SIG-M5 treated with dmso at 0.1 percent for 504 hours (cell line): ENCODE data around the gene ZNF518A.
A peak's percentile ranks its signal among the peaks of the same experiment; 100 is the strongest.

Experiments
- DNase-seq: peaks from one replicate; lab custom pipeline; 2025; ENCODE audit not compliant: unreplicated experiment; lab: John Stamatoyannopoulos, UW

ZNF518A gene

GRCh38 chr10:96129387-96130325 is at the start of gene ZNF518A:
Gene ZNF518A (plus strand): TSS chr10:96130297. CDS start chr10:96156323, 26,026 bp downstream.
- DNase-seq = peak; percentile 87

GRCh38 chr10:96082153-96082552 is 47.9 kb upstream of the ZNF518A start:
- DNase-seq = no peak

- no peak for DNase-seq
Measured at GRCh38 chr10:96082748-96083147, 47.3 kb upstream of the ZNF518A start.

- DNase-seq = no peak
Measured at GRCh38 chr10:96089116-96089515, 41.0 kb upstream of the ZNF518A start.

- DNase-seq = peak; percentile 83
Measured at GRCh38 chr10:96089670-96090462, 40.2 kb upstream of the ZNF518A start.

GRCh38 chr10:96090463-96090800 is 39.7 kb upstream of the ZNF518A start:
- no peak for DNase-seq

GRCh38 chr10:96092999-96093767 is 36.9 kb upstream of the ZNF518A start:
- no peak for DNase-seq

GRCh38 chr10:96093948-96094347 is 36.1 kb upstream of the ZNF518A start:
- DNase-seq = no peak

GRCh38 chr10:96096958-96097357 is 33.1 kb upstream of the ZNF518A start:
- no peak for DNase-seq

GRCh38 chr10:96097865-96098264 is 32.2 kb upstream of the ZNF518A start:
- no peak for DNase-seq

GRCh38 chr10:96107623-96108038 is 22.5 kb upstream of the ZNF518A start:
- no peak for DNase-seq

- DNase-seq = no peak
Measured at GRCh38 chr10:96112531-96112930, 17.6 kb upstream of the ZNF518A start.

GRCh38 chr10:96118604-96119450 is 11.3 kb upstream of the ZNF518A start:
- DNase-seq = no peak

GRCh38 chr10:96122824-96123223 is 7.3 kb upstream of the ZNF518A start:
- no peak for DNase-seq

- DNase-seq = peak; percentile 83
Measured at GRCh38 chr10:96124230-96125141, 5.6 kb upstream of the ZNF518A start.

GRCh38 chr10:96125142-96125515 is 5.0 kb upstream of the ZNF518A start:
- DNase-seq = peak; percentile 42

GRCh38 chr10:96130326-96130995 is 364 bp downstream of the ZNF518A start:
- peak; percentile 83 for DNase-seq

- DNase-seq = no peak
Measured at GRCh38 chr10:96131621-96132020, 1.5 kb downstream of the ZNF518A start.

GRCh38 chr10:96133135-96133534 is 3.0 kb downstream of the ZNF518A start:
- no peak for DNase-seq
